Activated CD4-positive, alpha-beta T cell treated with anti-CD3 and anti-CD28 coated beads, Interleukin-2, amount 50 U/mL, for 24 hours (primary cell): Measurements from ENCODE around the gene STIP1.

Source experiments
- DNase-seq, 2 donors: peaks; one replicate each; pipeline ENCODE4 v3.0.0-alpha.2; 2020; ENCODE audit warnings: low read depth in 1 of 2, low spot score in 1 of 2

Gene STIP1

GRCh38 chr11:64196626-64197025 is 10.7 kb downstream of the STIP1 start:
- DNase-seq = no peak

GRCh38 chr11:64198511-64198910 is 12.5 kb downstream of the STIP1 start:
- no peak for DNase-seq

GRCh38 chr11:64201543-64201942 is 15.6 kb downstream of the STIP1 start:
- no peak for DNase-seq

- DNase-seq = no peak
Measured at GRCh38 chr11:64202992-64203391, 17.0 kb downstream of the STIP1 start.

- no peak for DNase-seq
Measured at GRCh38 chr11:64203421-64204079, 17.6 kb downstream of the STIP1 start.

GRCh38 chr11:64204080-64204440 is 18.1 kb downstream of the STIP1 start:
- DNase-seq = no peak

- DNase-seq = peak; percentile 45 to 64
Measured at GRCh38 chr11:64204464-64204989, 18.6 kb downstream of the STIP1 start.

- peak in 1 of 2 donors; percentile 71 for DNase-seq
Measured at GRCh38 chr11:64206457-64207255, 20.7 kb downstream of the STIP1 start, which contains the start of gene FERMT3. Gene FERMT3 (plus strand): TSS chr11:64206721. CDS start chr11:64207365, 644 bp downstream.

- peak; percentile 67 to 77 for DNase-seq
Measured at GRCh38 chr11:64207256-64208085, 21.5 kb downstream of the STIP1 start.

GRCh38 chr11:64208086-64208795 is 22.3 kb downstream of the STIP1 start:
- no peak for DNase-seq

- DNase-seq = no peak
Measured at GRCh38 chr11:64208796-64209562, 23.0 kb downstream of the STIP1 start.

GRCh38 chr11:64209563-64209843 is 23.5 kb downstream of the STIP1 start:
- no peak for DNase-seq

GRCh38 chr11:64210301-64211020 is 24.5 kb downstream of the STIP1 start:
- no peak for DNase-seq

- DNase-seq = no peak
Measured at GRCh38 chr11:64211181-64211872, 25.4 kb downstream of the STIP1 start.

GRCh38 chr11:64216879-64217278 is 30.9 kb downstream of the STIP1 start:
- no peak for DNase-seq

GRCh38 chr11:64218628-64219353 is 32.8 kb downstream of the STIP1 start:
- DNase-seq = no peak

GRCh38 chr11:64219354-64219684 is 33.3 kb downstream of the STIP1 start:
- DNase-seq = no peak

- no peak for DNase-seq
Measured at GRCh38 chr11:64219755-64220154, 33.8 kb downstream of the STIP1 start.

GRCh38 chr11:64220271-64220670 is 34.3 kb downstream of the STIP1 start:
- no peak for DNase-seq
